MCF 10A (cell line): ENCODE data around the gene CDK2AP2. TPM values are rescaled to one million over a fixed set of nuclear protein-coding genes. Genes with fewer than 3 reads are reported as not detected.
"Not testable (repeated sequence)": the region's sequence is repeated elsewhere in the genome, so short reads cannot be mapped to it uniquely, and the experiment has no call there.

ENCODE experiments used
- BruUV-seq: library from RNA; stranded (reverse); fragments of 400-500 nt; replicated peaks from 2 replicates; lab custom pipeline; 2021; lab: Mats Ljungman, UMichigan
- CTCF ChIA-PET: fragments of 300-600 bp; sonication (Branson Sonifier 250); formaldehyde crosslinking; extraction: SDS; loops from one replicate; lab custom pipeline; 2021; ENCODE audit warnings: antibody characterized with exemption, inconsistent platforms; lab: Yijun Ruan, JAX
- POLR2A ChIA-PET: fragments of 300-600, 350-650 bp; sonication (Branson Sonifier 250); formaldehyde crosslinking; extraction: SDS; loops from one replicate; lab custom pipeline; 2020; ENCODE audit warnings: antibody characterized with exemption, inconsistent platforms; lab: Yijun Ruan, JAX
- DNase-seq: peaks from one replicate; pipeline ENCODE4 v3.0.0-alpha.2; 2018; ENCODE audit not compliant: unreplicated experiment
- H3K27ac Mint-ChIP-seq: one replicate; pipeline ENCODE4 v1.8.0; 2022; ENCODE audit warnings: mild to moderate bottlenecking, low read depth, mixed read lengths; ENCODE audit not compliant: unreplicated experiment
- H3K27me3 Mint-ChIP-seq: one replicate; pipeline ENCODE4 v1.8.0; 2022; ENCODE audit warnings: mixed read lengths; ENCODE audit not compliant: insufficient read depth, unreplicated experiment
- H3K36me3 Mint-ChIP-seq: one replicate; pipeline ENCODE4 v1.8.0; 2022; ENCODE audit warnings: mild to moderate bottlenecking, moderate library complexity, mixed read lengths; ENCODE audit not compliant: insufficient read depth, unreplicated experiment
- H3K4me1 Mint-ChIP-seq: one replicate; pipeline ENCODE4 v1.8.0; 2022; ENCODE audit warnings: mixed read lengths; ENCODE audit not compliant: insufficient read depth, unreplicated experiment
- H3K4me3 Mint-ChIP-seq: one replicate; pipeline ENCODE4 v1.8.0; 2022; ENCODE audit warnings: mild to moderate bottlenecking, moderate library complexity, mixed read lengths; ENCODE audit not compliant: unreplicated experiment
- H3K9me3 Mint-ChIP-seq: one replicate; pipeline ENCODE4 v1.8.0; 2022; ENCODE audit warnings: mixed read lengths; ENCODE audit not compliant: unreplicated experiment
- intact Hi-C: fragments of 100-400 bp; cut with micrococcal nuclease; formaldehyde crosslinking; loops from 2 replicates; pipeline ENCODE4 v1.14.1; 2022
- total RNA-seq: library from RNA; stranded (reverse); gene quantifications from 2 replicates; pipeline ENCODE4 v1.2.3, GENCODE V29; 2022
- TF ChIP-seq, protein P1 (sequence below): fragments of 200-600 bp; IDR thresholded peaks from one replicate; pipeline ENCODE4 v1.8.0; 2022; ENCODE audit warnings: antibody characterized with exemption, mild to moderate bottlenecking; ENCODE audit not compliant: unreplicated experiment

The CDK2AP2 gene
- total RNA-seq, 1 experiment from 2014 or later = 93.7 TPM

- no peak overlapping the region for H3K27ac Mint-ChIP-seq
- intact Hi-C loops = no loop called here
Observed at GRCh38 chr11:67517784-67518552, 10.0 kb upstream of the CDK2AP2 start.

GRCh38 chr11:67516806-67517205 lies 8.8 kb upstream of the CDK2AP2 start:
- TF ChIP-seq, protein P1, sequence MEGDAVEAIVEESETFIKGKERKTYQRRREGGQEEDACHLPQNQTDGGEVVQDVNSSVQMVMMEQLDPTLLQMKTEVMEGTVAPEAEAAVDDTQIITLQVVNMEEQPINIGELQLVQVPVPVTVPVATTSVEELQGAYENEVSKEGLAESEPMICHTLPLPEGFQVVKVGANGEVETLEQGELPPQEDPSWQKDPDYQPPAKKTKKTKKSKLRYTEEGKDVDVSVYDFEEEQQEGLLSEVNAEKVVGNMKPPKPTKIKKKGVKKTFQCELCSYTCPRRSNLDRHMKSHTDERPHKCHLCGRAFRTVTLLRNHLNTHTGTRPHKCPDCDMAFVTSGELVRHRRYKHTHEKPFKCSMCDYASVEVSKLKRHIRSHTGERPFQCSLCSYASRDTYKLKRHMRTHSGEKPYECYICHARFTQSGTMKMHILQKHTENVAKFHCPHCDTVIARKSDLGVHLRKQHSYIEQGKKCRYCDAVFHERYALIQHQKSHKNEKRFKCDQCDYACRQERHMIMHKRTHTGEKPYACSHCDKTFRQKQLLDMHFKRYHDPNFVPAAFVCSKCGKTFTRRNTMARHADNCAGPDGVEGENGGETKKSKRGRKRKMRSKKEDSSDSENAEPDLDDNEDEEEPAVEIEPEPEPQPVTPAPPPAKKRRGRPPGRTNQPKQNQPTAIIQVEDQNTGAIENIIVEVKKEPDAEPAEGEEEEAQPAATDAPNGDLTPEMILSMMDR = no peak
- POLR2A ChIA-PET = interaction anchor here (1.2 kb wide), 1 partner anchor 12 kb away, joined by 3 read pairs; no protein-coding TSS in a partner anchor
- Mint-ChIP-seq H3K36me3 (no peaks in the 10 kb centered on the region), H3K27ac (no peak overlapping the region), H3K4me3 (no peak overlapping the region), H3K4me1 (no peaks in the 10 kb centered on the region), H3K9me3 (no peaks in the 10 kb centered on the region), H3K27me3 (peaks cover 12% of the 10 kb centered on the region)
- CTCF ChIA-PET = no interaction called here
- intact Hi-C loops = no loop called here
- no TSS peak for BruUV-seq
- DNase-seq = no peak

More at GRCh38 chr11:67517784-67518552, 10.0 kb upstream of the CDK2AP2 start:
- H3K36me3 Mint-ChIP-seq = no peaks in the 10 kb centered on the region
- TF ChIP-seq, protein P1 = no peak
- ChIA-PET POLR2A (no interaction called here), CTCF (interaction anchor here (0.7 kb wide), 2 partner anchors 57 to 74 kb away, joined by 3 read pairs; no protein-coding TSS in a partner anchor)
- no peak for DNase-seq
- no peak overlapping the region for H3K4me3 Mint-ChIP-seq
- BruUV-seq = no TSS peak
- peaks cover 12% of the 10 kb centered on the region for H3K27me3 Mint-ChIP-seq
- no peaks in the 10 kb centered on the region for H3K4me1 Mint-ChIP-seq
- no peaks in the 10 kb centered on the region for H3K9me3 Mint-ChIP-seq

- Mint-ChIP-seq H3K9me3 (no peaks in the 10 kb centered on the region), H3K27me3 (peaks cover 12% of the 10 kb centered on the region), H3K36me3 (no peaks in the 10 kb centered on the region), H3K4me3 (no peak overlapping the region), H3K4me1 (peaks cover 3% of the 10 kb centered on the region), H3K27ac (no peak overlapping the region)
- no peak for DNase-seq
- intact Hi-C loops = no loop called here
- POLR2A ChIA-PET = no interaction called here
- CTCF ChIA-PET = interaction anchor here (0.7 kb wide), 1 partner anchor 204 kb away, joined by 4 read pairs; no protein-coding TSS in a partner anchor
- BruUV-seq = no TSS peak
- TF ChIP-seq, protein P1 = no peak
Observed at GRCh38 chr11:67514116-67514515, 6.2 kb upstream of the CDK2AP2 start.

GRCh38 chr11:67511558-67511957 lies 3.6 kb upstream of the CDK2AP2 start:
- POLR2A ChIA-PET = interaction anchor here (0.8 kb wide), 1 partner anchor 72 kb away, joined by 8 read pairs; the partner anchor contains the start of gene GSTP1
- H3K9me3 Mint-ChIP-seq, CTCF ChIA-PET, BruUV-seq, H3K36me3 Mint-ChIP-seq, H3K27ac Mint-ChIP-seq, intact Hi-C loops, DNase-seq, H3K4me3 Mint-ChIP-seq, H3K4me1 Mint-ChIP-seq: not testable (repeated sequence)
- peaks cover 12% of the 10 kb centered on the region for H3K27me3 Mint-ChIP-seq
